OCI-LY3 (cell line): ENCODE results near the gene KLHL25.

ENCODE experiments used
- H2AFZ ChIP-seq: fragments of 200-600, 300-600 bp; shearing (Covaris generic); 2 replicates; pipeline ENCODE4 v1.6.0; 2014; ENCODE audit warnings: antibody characterized with exemption, low read depth, low read length
- H3K27ac ChIP-seq: fragments of 200-600, 300-600 bp; sonication (generic); 2 replicates; pipeline ENCODE4 v1.5.1; 2014; ENCODE audit warnings: mild to moderate bottlenecking, low read length, moderate library complexity, mixed read lengths
- H3K27me3 ChIP-seq: fragments of 200-600, 300-600 bp; sonication (generic); 2 replicates; pipeline ENCODE4 v1.6.1; 2014; ENCODE audit warnings: low read depth, low read length, mixed read lengths
- H3K36me3 ChIP-seq: fragments of 200-600, 300-600 bp; sonication (generic); replicated peaks from 2 replicates; pipeline ENCODE3; 2014; ENCODE audit warnings: low read depth, low read length, mixed read lengths
- H3K4me1 ChIP-seq: fragments of 300-600, 200-600 bp; sonication (generic); 2 replicates; pipeline ENCODE4 v1.6.1; 2014; ENCODE audit warnings: low read length, mixed read lengths
- H3K4me2 ChIP-seq: fragments of 200-600, 300-600 bp; sonication (generic); 2 replicates; pipeline ENCODE4 v1.6.1; 2014; ENCODE audit warnings: low read length, mixed read lengths
- H3K4me3 ChIP-seq: fragments of 300-600, 200-600 bp; sonication (generic); 2 replicates; pipeline ENCODE4 v1.5.1; 2014; ENCODE audit warnings: antibody characterized with exemption, mild to moderate bottlenecking, low read length, moderate library complexity
- H3K79me2 ChIP-seq: fragments of 300-600, 200-600 bp; shearing (Covaris generic); 2 replicates; pipeline ENCODE4 v1.6.1; 2014; ENCODE audit warnings: mild to moderate bottlenecking, low read length, mixed read lengths
- H3K9ac ChIP-seq: fragments of 300-600, 200-600 bp; shearing (Covaris generic); 2 replicates; pipeline ENCODE4 v1.6.0; 2014; ENCODE audit warnings: mild to moderate bottlenecking, low read length, moderate library complexity
- H3K9me3 ChIP-seq: fragments of 200-600, 300-600 bp; shearing (Covaris generic); 2 replicates; pipeline ENCODE4 v1.6.1; 2014; ENCODE audit warnings: low read length, mixed read lengths; ENCODE audit not compliant: insufficient read depth
- H4K20me1 ChIP-seq: fragments of 200-600, 300-600 bp; sonication (generic); 2 replicates; pipeline ENCODE4 v1.6.1; 2016; ENCODE audit warnings: low read length, mixed read lengths; ENCODE audit not compliant: insufficient read depth
- CTCF ChIP-seq: fragments of 200-600, 300-600 bp; sonication (generic); IDR thresholded peaks from 2 replicates; pipeline ENCODE4 v1.5.1; 2014; ENCODE audit warnings: antibody characterized with exemption, low read length, low read depth
- EZH2phosphoT487 ChIP-seq: fragments of 200-600 bp; shearing (Covaris generic); IDR thresholded peaks from 2 replicates; pipeline ENCODE4 v1.6.1; 2018; ENCODE audit warnings: antibody characterized with exemption, mixed run types, low read depth

KLHL25 gene

GRCh38 chr15:85725019-85725418, 69.7 kb downstream of the KLHL25 start:
- Histone ChIP-seq H3K9me3 (no peaks in the 10 kb centered on the region), H3K4me1 (peaks cover 16% of the 10 kb centered on the region), H3K36me3 (peaks cover 82% of the 10 kb centered on the region), H3K9ac (no peak overlapping the region), H3K4me3 (no peak overlapping the region), H3K79me2 (no peaks in the 10 kb centered on the region), H4K20me1 (no peaks in the 10 kb centered on the region), H2AFZ (no peak overlapping the region), H3K27me3 (no peaks in the 10 kb centered on the region), H3K27ac (no peak overlapping the region), H3K4me2 (no peak overlapping the region)
- TF ChIP-seq EZH2phosphoT487 (no peak), CTCF (no peak)

- Histone ChIP-seq H3K4me1 (peaks cover 18% of the 10 kb centered on the region), H3K79me2 (no peaks in the 10 kb centered on the region), H3K27me3 (no peaks in the 10 kb centered on the region), H2AFZ (no peak overlapping the region), H3K9ac (no peak overlapping the region), H3K4me3 (no peak overlapping the region), H3K9me3 (no peaks in the 10 kb centered on the region), H3K4me2 (no peak overlapping the region), H3K36me3 (peaks cover 85% of the 10 kb centered on the region), H4K20me1 (no peaks in the 10 kb centered on the region), H3K27ac (no peak overlapping the region)
- TF ChIP-seq EZH2phosphoT487 (no peak), CTCF (no peak)
These were observed 70.5 kb downstream of the KLHL25 start for GRCh38 chr15:85723960-85724945.

GRCh38 chr15:85722374-85723152, 72.2 kb downstream of the KLHL25 start:
- no peak overlapping the region for H3K4me2 ChIP-seq
- no peak overlapping the region for H2AFZ ChIP-seq
- H3K4me3 ChIP-seq, result no peak overlapping the region
- TF ChIP-seq EZH2phosphoT487, result no peak
- no peak for TF ChIP-seq CTCF
- no peak overlapping the region for H3K9ac ChIP-seq
- H3K36me3 ChIP-seq, result peaks cover 90% of the 10 kb centered on the region
- no peaks in the 10 kb centered on the region for H3K79me2 ChIP-seq
- H3K27ac ChIP-seq, result no peak overlapping the region
- H4K20me1 ChIP-seq, result no peaks in the 10 kb centered on the region
- no peaks in the 10 kb centered on the region for H3K27me3 ChIP-seq
- H3K4me1 ChIP-seq, result peaks cover 35% of the 10 kb centered on the region
- H3K9me3 ChIP-seq, result no peaks in the 10 kb centered on the region

GRCh38 chr15:85718981-85719380, 75.7 kb downstream of the KLHL25 start:
- no peaks in the 10 kb centered on the region for H3K79me2 ChIP-seq
- no peaks in the 10 kb centered on the region for H3K9me3 ChIP-seq
- no peak overlapping the region for H3K27ac ChIP-seq
- H4K20me1 ChIP-seq, result no peaks in the 10 kb centered on the region
- H2AFZ ChIP-seq, result no peak overlapping the region
- no peaks in the 10 kb centered on the region for H3K27me3 ChIP-seq
- H3K4me3 ChIP-seq, result no peak overlapping the region
- peaks cover 81% of the 10 kb centered on the region for H3K36me3 ChIP-seq
- peaks cover 30% of the 10 kb centered on the region for H3K4me1 ChIP-seq
- TF ChIP-seq CTCF (no peak), EZH2phosphoT487 (no peak)
- no peak overlapping the region for H3K4me2 ChIP-seq
- no peak overlapping the region for H3K9ac ChIP-seq
